Nephron (organoid): ENCODE data around the gene CENPL.

Experiments
- H3K27ac Mint-ChIP-seq, 3 experiments: 2 replicates each; pipeline ENCODE4 v1.8.0; 2020; ENCODE audit warnings: mixed read lengths in 3 of 3, mild to moderate bottlenecking in 2 of 3, moderate library complexity in 1 of 3
- H3K27me3 Mint-ChIP-seq: 2 replicates; pipeline ENCODE4 v1.8.0; 2021; ENCODE audit warnings: low read depth, mild to moderate bottlenecking, moderate library complexity, mixed read lengths
- H3K36me3 Mint-ChIP-seq: 2 replicates; pipeline ENCODE4 v1.8.0; 2020; ENCODE audit warnings: low read depth, mixed read lengths
- H3K4me1 Mint-ChIP-seq: 2 replicates; pipeline ENCODE4 v1.8.0; 2020; ENCODE audit warnings: mixed read lengths
- H3K4me3 Mint-ChIP-seq, 3 experiments: 2 replicates each; pipeline ENCODE4 v1.8.0; 2020; ENCODE audit warnings: mild to moderate bottlenecking in 3 of 3, mixed read lengths in 3 of 3, moderate library complexity in 2 of 3
- H3K9me3 Mint-ChIP-seq: 2 replicates; pipeline ENCODE4 v1.8.0; 2020; ENCODE audit warnings: mixed read lengths
- CTCF ChIP-seq, 3 experiments: fragments of 200-600 bp; sonication (generic); IDR thresholded peaks; one replicate each; pipeline ENCODE4 v1.5.0; 2021; ENCODE audit warnings: antibody characterized with exemption in 3 of 3; ENCODE audit not compliant: unreplicated experiment in 3 of 3

Gene CENPL

GRCh38 chr1:173824315-173825081 lies at the start of gene CENPL, which contains the start of gene DARS2:
Gene CENPL (minus strand): TSS chr1:173824883. CDS start chr1:173811299, 13,584 bp downstream.
Gene DARS2 (plus strand): TSS chr1:173824673. CDS start chr1:173825230, 557 bp downstream.
- peaks cover 36% of the 10 kb centered on the region for H3K4me1 Mint-ChIP-seq
- TF ChIP-seq CTCF (IDR thresholded peaks at IDR 0.05; ENCODE audit: unreplicated experiment in 3 of 3), result no peak
- peak within 1 kb of the TSS; percentile 92 to 99 (median 94) for H3K4me3 Mint-ChIP-seq
- peak within 1 kb of the TSS; percentile 97 to 99 (median 99) for H3K27ac Mint-ChIP-seq
- H3K9me3 Mint-ChIP-seq, result no peaks in the 10 kb centered on the region
- peaks cover 16% of the 10 kb centered on the region for H3K36me3 Mint-ChIP-seq
- H3K27me3 Mint-ChIP-seq, result no peaks in the 10 kb centered on the region

GRCh38 chr1:173871500-173871899 lies 46.8 kb upstream of the CENPL start:
- TF ChIP-seq CTCF (IDR thresholded peaks at IDR 0.05; ENCODE audit: unreplicated experiment in 3 of 3), result no peak

GRCh38 chr1:173871091-173871490 lies 46.4 kb upstream of the CENPL start:
- no peaks in the 10 kb centered on the region for H3K27me3 Mint-ChIP-seq
- peaks cover 36% of the 10 kb centered on the region for H3K4me1 Mint-ChIP-seq
- TF ChIP-seq CTCF (IDR thresholded peaks at IDR 0.05; ENCODE audit: unreplicated experiment in 3 of 3), result no peak
- H3K4me3 Mint-ChIP-seq, result peak overlapping the region in 1 of 3 experiments; percentile 53
- peaks cover 48% of the 10 kb centered on the region for H3K36me3 Mint-ChIP-seq
- H3K27ac Mint-ChIP-seq, result no peak overlapping the region
- no peaks in the 10 kb centered on the region for H3K9me3 Mint-ChIP-seq

More at GRCh38 chr1:173871500-173871899, 46.8 kb upstream of the CENPL start:
- no peaks in the 10 kb centered on the region for H3K9me3 Mint-ChIP-seq
- no peak overlapping the region for H3K27ac Mint-ChIP-seq
- peak overlapping the region; percentile 44 to 68 (median 67) for H3K4me3 Mint-ChIP-seq
- H3K36me3 Mint-ChIP-seq, result peaks cover 47% of the 10 kb centered on the region
- H3K27me3 Mint-ChIP-seq, result no peaks in the 10 kb centered on the region
- H3K4me1 Mint-ChIP-seq, result peaks cover 32% of the 10 kb centered on the region

GRCh38 chr1:173870252-173871075 lies 45.8 kb upstream of the CENPL start:
- peaks cover 42% of the 10 kb centered on the region for H3K4me1 Mint-ChIP-seq
- H3K4me3 Mint-ChIP-seq, result peak overlapping the region; percentile 6 to 53 (median 6)
- peak overlapping the region in 1 of 3 experiments; percentile 87 for H3K27ac Mint-ChIP-seq
- TF ChIP-seq CTCF (IDR thresholded peaks at IDR 0.05; ENCODE audit: unreplicated experiment in 3 of 3), result no peak
- no peaks in the 10 kb centered on the region for H3K9me3 Mint-ChIP-seq
- H3K36me3 Mint-ChIP-seq, result peaks cover 48% of the 10 kb centered on the region
- H3K27me3 Mint-ChIP-seq, result no peaks in the 10 kb centered on the region

- Mint-ChIP-seq H3K36me3 (peaks cover 56% of the 10 kb centered on the region), H3K4me3 (peak overlapping the region; percentile 89 to 99 (median 93)), H3K9me3 (no peaks in the 10 kb centered on the region), H3K4me1 (peaks cover 54% of the 10 kb centered on the region), H3K27ac (peak overlapping the region; percentile 87 to 97 (median 90)), H3K27me3 (no peaks in the 10 kb centered on the region)
- no peak for TF ChIP-seq CTCF (IDR thresholded peaks at IDR 0.05; ENCODE audit: unreplicated experiment in 3 of 3)
These were observed 44.3 kb upstream of the CENPL start for GRCh38 chr1:173869021-173869359.
